Kidney (tissue), 14 donors: Measurements from ENCODE around the gene CCPG1. TPM values are rescaled to one million over a fixed set of nuclear protein-coding genes. Genes with fewer than 3 reads are reported as not detected.
A peak's percentile ranks its signal among the peaks of the same experiment; 100 is the strongest.

Source experiments
- DNase-seq, 5 donors: peaks; one replicate each; pipeline ENCODE4 v3.0.0-alpha.2; 2013 to 2020
- FAIRE-seq: peaks from 2 replicates; lab custom pipeline; 2012; peaks lifted over from hg19 to GRCh38; lab: Jason Lieb, UNC
- H3K27ac ChIP-seq, 2 donors: one replicate each; pipeline ENCODE4 v1.7.0; 2013; ENCODE audit warnings: low read depth in 2 of 2, low read length in 2 of 2, inconsistent platforms in 1 of 2
- H3K27me3 ChIP-seq: one replicate; pipeline ENCODE4 v1.7.1; 2013; ENCODE audit warnings: low read length, inconsistent platforms; ENCODE audit not compliant: control insufficient read depth, insufficient read depth
- H3K36me3 ChIP-seq, 3 donors: one replicate each; pipeline versions ENCODE4 v1.7.0 to v1.7.1; 2013; ENCODE audit warnings: low read length in 3 of 3, control low read depth in 1 of 3, inconsistent platforms in 1 of 3; ENCODE audit not compliant: insufficient read depth in 3 of 3, control insufficient read depth in 2 of 3
- H3K4me1 ChIP-seq, 3 donors: one replicate each; pipeline versions ENCODE4 v1.7.0 to v1.7.1; 2013; ENCODE audit warnings: low read length in 3 of 3, inconsistent platforms in 1 of 3, low read depth in 1 of 3; ENCODE audit not compliant: control insufficient read depth in 2 of 3, insufficient read depth in 2 of 3
- H3K4me3 ChIP-seq, 3 donors: one replicate each; pipeline versions ENCODE4 v1.7.0 to v1.8.1; 2013; ENCODE audit warnings: low read length in 3 of 3, control low read depth in 1 of 3, inconsistent platforms in 1 of 3
- H3K9ac ChIP-seq, 3 donors: one replicate each; pipeline versions ENCODE4 v1.7.0 to v1.7.1; 2013; ENCODE audit warnings: low read length in 3 of 3, control low read depth in 1 of 3, inconsistent platforms in 1 of 3
- H3K9me3 ChIP-seq, 3 donors: one replicate each; pipeline versions ENCODE4 v1.7.0 to v1.7.1; 2013; ENCODE audit warnings: low read length in 3 of 3, control low read depth in 1 of 3, inconsistent platforms in 1 of 3; ENCODE audit not compliant: control insufficient read depth in 2 of 3, insufficient read depth in 1 of 3
- intact Hi-C: fragments of 100-400 bp; cut with DNase I; formaldehyde crosslinking; loops from one replicate; pipeline ENCODE4 v1.11.1; 2022
- polyA plus RNA-seq: library from polyadenylated mRNA; stranded (reverse); fragments of 350-450 nt; fragmentation: Illumina TruSeq; extraction: RNeasy Lipid Tissue Mini Kit (QIAGEN cat#74804); gene quantifications from one replicate; pipeline ENCODE4 v1.2.3, GENCODE V29; 2014; ENCODE audit warnings: low read depth, low replicate concordance; ENCODE audit not compliant: insufficient read depth
- total RNA-seq: library from RNA; stranded (reverse); fragmentation: NEBNext Ultra II Directional; extraction: Animal tissue kit (Norgen Biotek cat#: 25700); gene quantifications from one replicate; pipeline ENCODE4 v1.2.1, GENCODE V29; 2021
- TF ChIP-seq, protein P1 (sequence below): IDR thresholded peaks from 3 replicates; pipeline ENCODE4 v1.5.1; 2012; ENCODE audit warnings: mild to moderate bottlenecking, moderate library complexity, borderline replicate concordance; ENCODE audit not compliant: insufficient read depth; ENCODE audit errors: extremely low read depth
- donor health status: control.
- donor health status: control.
- donor health status: control.
- donor health status: control.
- donor health status: control.
- donor health status: DM: yes; HTN: yes; CAD: no.
- donor health status: Normal renal cell carcinoma (clear cell type).

CCPG1 gene
- total and polyA plus RNA-seq, 2 donors from 2014 or later: 44.4 to 93.8 TPM

DNA sequence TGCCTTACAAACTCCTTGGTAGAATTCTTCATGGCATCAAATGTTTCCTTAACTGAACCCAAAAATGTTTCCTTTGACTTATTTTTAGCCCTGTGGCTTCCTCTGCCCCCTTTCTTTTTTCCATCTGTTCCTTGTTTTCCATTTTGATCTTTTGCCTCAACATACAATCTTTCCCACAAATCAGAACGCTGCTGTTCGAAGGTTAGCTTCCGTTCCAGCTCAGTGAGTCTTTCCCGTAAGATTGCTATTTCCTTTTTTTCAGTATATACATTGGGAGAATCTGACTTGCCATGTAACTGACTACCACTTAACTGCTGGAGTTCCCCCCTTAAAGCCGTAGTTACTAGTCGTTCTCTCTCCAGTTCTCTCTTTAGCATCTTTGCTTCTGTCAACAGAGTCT lies 47.9 kb downstream of the CCPG1 start:
- DNase-seq (peak in 2 of 5 donors; percentile 34 to 57), FAIRE-seq (no peak)
- H3K9ac ChIP-seq: no peak overlapping the region
- peaks cover 0 to 4% (median 2%) of the 10 kb centered on the region in 3 donors for H3K36me3 ChIP-seq
- H3K27me3 ChIP-seq: no peaks in the 10 kb centered on the region
- TF ChIP-seq, protein P1, sequence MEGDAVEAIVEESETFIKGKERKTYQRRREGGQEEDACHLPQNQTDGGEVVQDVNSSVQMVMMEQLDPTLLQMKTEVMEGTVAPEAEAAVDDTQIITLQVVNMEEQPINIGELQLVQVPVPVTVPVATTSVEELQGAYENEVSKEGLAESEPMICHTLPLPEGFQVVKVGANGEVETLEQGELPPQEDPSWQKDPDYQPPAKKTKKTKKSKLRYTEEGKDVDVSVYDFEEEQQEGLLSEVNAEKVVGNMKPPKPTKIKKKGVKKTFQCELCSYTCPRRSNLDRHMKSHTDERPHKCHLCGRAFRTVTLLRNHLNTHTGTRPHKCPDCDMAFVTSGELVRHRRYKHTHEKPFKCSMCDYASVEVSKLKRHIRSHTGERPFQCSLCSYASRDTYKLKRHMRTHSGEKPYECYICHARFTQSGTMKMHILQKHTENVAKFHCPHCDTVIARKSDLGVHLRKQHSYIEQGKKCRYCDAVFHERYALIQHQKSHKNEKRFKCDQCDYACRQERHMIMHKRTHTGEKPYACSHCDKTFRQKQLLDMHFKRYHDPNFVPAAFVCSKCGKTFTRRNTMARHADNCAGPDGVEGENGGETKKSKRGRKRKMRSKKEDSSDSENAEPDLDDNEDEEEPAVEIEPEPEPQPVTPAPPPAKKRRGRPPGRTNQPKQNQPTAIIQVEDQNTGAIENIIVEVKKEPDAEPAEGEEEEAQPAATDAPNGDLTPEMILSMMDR: no peak
- no peak overlapping the region for H3K27ac ChIP-seq
- no peaks in the 10 kb centered on the region for H3K4me1 ChIP-seq
- H3K9me3 ChIP-seq: no peaks in the 10 kb centered on the region
- H3K4me3 ChIP-seq: no peak overlapping the region
- intact Hi-C loops: no loop called here

DNA sequence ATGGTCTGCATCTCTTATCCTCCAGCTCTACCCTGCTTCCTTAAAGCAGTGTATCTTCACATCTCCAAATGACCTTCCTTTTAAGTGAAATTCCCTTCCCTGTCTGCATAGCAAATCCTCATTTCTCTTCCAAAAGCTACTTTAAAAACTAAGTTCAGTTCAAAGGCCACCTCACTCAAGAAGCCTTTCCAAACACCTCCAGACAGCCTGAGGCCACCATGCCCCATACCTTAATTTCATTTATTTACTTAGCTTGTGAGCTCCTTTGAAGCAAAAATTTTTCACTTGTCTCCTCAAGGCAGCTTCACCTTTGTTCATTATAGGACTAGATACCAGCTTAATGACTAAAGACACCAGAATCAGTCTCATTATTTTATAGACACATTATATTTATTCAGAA lies 49.7 kb downstream of the CCPG1 start:
- FAIRE-seq: no peak

GRCh38 chr15:55357774-55358173 lies 50.4 kb downstream of the CCPG1 start:
- no peak overlapping the region for H3K27ac ChIP-seq
- TF ChIP-seq, protein P1: no peak
- intact Hi-C loops: no loop called here
- no peak for FAIRE-seq
- DNase-seq: no peak
- no peaks in the 10 kb centered on the region for H3K4me1 ChIP-seq
- H3K4me3 ChIP-seq: no peak overlapping the region
- peaks cover 0 to 4% (median 0%) of the 10 kb centered on the region in 3 donors for H3K36me3 ChIP-seq
- H3K9ac ChIP-seq: no peak overlapping the region
- no peaks in the 10 kb centered on the region for H3K27me3 ChIP-seq
- no peaks in the 10 kb centered on the region for H3K9me3 ChIP-seq

More for the DNA sequence above, 49.7 kb downstream of the CCPG1 start:
- no peak overlapping the region for H3K9ac ChIP-seq
- no peaks in the 10 kb centered on the region for H3K27me3 ChIP-seq
- H3K27ac ChIP-seq: no peak overlapping the region
- H3K4me3 ChIP-seq: no peak overlapping the region
- H3K36me3 ChIP-seq: peaks cover 0 to 4% (median 0%) of the 10 kb centered on the region in 3 donors
- H3K9me3 ChIP-seq: no peaks in the 10 kb centered on the region
- TF ChIP-seq, protein P1: no peak
- intact Hi-C loops: no loop called here
- no peaks in the 10 kb centered on the region for H3K4me1 ChIP-seq
- DNase-seq: no peak
